ENCODE results near the gene MTURN. TPM values are rescaled to one million over a fixed set of nuclear protein-coding genes. Genes with fewer than 3 reads are reported as not detected.

MTURN gene
- total RNA-seq, 1 donor from 2014 or later = 113 TPM

GRCh38 chr7:30135301-30136116, 723 bp downstream of the MTURN start:
- peak; percentile 91 for DNase-seq (ENCODE audit: low spot score)

- DNase-seq (ENCODE audit: low spot score) = no peak
Observed at GRCh38 chr7:30136117-30136731, 1.4 kb downstream of the MTURN start.

- no peak for DNase-seq (ENCODE audit: low spot score)
Observed at GRCh38 chr7:30136743-30137485, 2.1 kb downstream of the MTURN start.

GRCh38 chr7:30139836-30140384, 5.1 kb downstream of the MTURN start:
- no peak for DNase-seq (ENCODE audit: low spot score)

GRCh38 chr7:30140456-30140855, 5.7 kb downstream of the MTURN start:
- no peak for DNase-seq (ENCODE audit: low spot score)

GRCh38 chr7:30142710-30143109, 7.9 kb downstream of the MTURN start:
- no peak for DNase-seq (ENCODE audit: low spot score)

GRCh38 chr7:30143748-30144251, 9.0 kb downstream of the MTURN start:
- DNase-seq (ENCODE audit: low spot score) = no peak

GRCh38 chr7:30144657-30145306, 10.0 kb downstream of the MTURN start:
- DNase-seq (ENCODE audit: low spot score) = no peak

- DNase-seq (ENCODE audit: low spot score) = no peak
Observed at GRCh38 chr7:30145426-30145970, 10.7 kb downstream of the MTURN start.

- DNase-seq (ENCODE audit: low spot score) = no peak
Observed at GRCh38 chr7:30146127-30146612, 11.4 kb downstream of the MTURN start.

- no peak for DNase-seq (ENCODE audit: low spot score)
Observed at GRCh38 chr7:30147223-30147622, 12.4 kb downstream of the MTURN start.

GRCh38 chr7:30147785-30148184, 13.0 kb downstream of the MTURN start:
- DNase-seq (ENCODE audit: low spot score) = no peak

GRCh38 chr7:30148426-30148825, 13.6 kb downstream of the MTURN start:
- DNase-seq (ENCODE audit: low spot score) = no peak

GRCh38 chr7:30148951-30149459, 14.2 kb downstream of the MTURN start:
- DNase-seq (ENCODE audit: low spot score) = no peak

- no peak for DNase-seq (ENCODE audit: low spot score)
Observed at GRCh38 chr7:30149640-30150272, 15.0 kb downstream of the MTURN start.

GRCh38 chr7:30150711-30151110, 15.9 kb downstream of the MTURN start:
- no peak for DNase-seq (ENCODE audit: low spot score)

- DNase-seq (ENCODE audit: low spot score) = no peak
Observed at GRCh38 chr7:30154111-30154587, 19.4 kb downstream of the MTURN start.

GRCh38 chr7:30155481-30155880, 20.7 kb downstream of the MTURN start:
- no peak for DNase-seq (ENCODE audit: low spot score)

GRCh38 chr7:30157204-30157603, 22.4 kb downstream of the MTURN start:
- DNase-seq (ENCODE audit: low spot score) = no peak

GRCh38 chr7:30159163-30159562, 24.4 kb downstream of the MTURN start:
- no peak for DNase-seq (ENCODE audit: low spot score)
